Measurements from ENCODE around the gene USF2.
"Not testable (repeated sequence)": the region's sequence is repeated elsewhere in the genome, so short reads cannot be mapped to it uniquely, and the experiment has no call there.

USF2 gene

DNA sequence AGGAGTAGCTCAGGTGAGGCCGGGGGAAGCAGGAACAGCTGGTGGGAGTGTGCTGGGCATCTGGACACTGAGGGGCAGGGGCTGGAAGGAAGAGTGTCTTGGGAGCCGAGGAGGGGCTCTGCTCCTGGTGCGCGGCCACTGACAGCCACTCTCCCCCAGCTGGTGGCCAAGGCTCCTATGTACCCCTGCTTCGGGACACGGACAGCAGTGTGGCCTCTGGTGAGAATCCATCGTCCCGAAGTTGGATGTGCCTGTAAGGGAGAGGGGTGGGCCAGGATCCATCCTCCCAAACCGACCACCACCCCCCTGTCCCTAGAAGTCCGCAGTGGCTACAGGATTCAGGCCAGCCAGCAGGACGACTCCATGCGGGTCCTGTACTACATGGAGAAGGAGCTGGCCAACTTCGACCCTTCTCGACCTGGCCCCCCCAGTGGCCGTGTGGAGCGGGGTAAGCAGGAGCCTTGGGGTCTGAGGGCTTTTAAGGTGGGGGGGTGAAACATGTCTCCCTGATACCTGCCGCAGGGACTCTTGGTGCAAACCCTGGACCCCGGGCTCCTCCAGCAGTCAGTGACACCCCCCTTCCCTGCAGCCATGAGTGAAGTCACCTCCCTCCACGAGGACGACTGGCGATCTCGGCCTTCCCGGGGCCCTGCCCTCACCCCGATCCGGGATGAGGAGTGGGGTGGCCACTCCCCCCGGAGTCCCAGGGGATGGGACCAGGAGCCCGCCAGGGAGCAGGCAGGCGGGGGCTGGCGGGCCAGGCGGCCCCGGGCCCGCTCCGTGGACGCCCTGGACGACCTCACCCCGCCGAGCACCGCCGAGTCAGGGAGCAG lies 2.0 kb upstream of the USF2 start:
- no peak for DNase-seq

DNA sequence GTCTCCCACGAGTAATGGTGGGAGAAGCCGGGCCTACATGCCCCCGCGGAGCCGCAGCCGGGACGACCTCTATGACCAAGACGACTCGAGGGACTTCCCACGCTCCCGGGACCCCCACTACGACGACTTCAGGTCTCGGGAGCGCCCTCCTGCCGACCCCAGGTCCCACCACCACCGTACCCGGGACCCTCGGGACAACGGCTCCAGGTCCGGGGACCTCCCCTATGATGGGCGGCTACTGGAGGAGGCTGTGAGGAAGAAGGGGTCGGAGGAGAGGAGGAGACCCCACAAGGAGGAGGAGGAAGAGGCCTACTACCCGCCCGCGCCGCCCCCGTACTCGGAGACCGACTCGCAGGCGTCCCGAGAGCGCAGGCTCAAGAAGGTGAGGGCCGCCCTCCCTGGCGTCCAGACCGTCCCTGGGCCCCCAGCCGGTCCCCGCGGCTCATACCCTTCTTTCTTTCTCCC lies 1.4 kb upstream of the USF2 start:
- DNase-seq, result no peak

DNA sequence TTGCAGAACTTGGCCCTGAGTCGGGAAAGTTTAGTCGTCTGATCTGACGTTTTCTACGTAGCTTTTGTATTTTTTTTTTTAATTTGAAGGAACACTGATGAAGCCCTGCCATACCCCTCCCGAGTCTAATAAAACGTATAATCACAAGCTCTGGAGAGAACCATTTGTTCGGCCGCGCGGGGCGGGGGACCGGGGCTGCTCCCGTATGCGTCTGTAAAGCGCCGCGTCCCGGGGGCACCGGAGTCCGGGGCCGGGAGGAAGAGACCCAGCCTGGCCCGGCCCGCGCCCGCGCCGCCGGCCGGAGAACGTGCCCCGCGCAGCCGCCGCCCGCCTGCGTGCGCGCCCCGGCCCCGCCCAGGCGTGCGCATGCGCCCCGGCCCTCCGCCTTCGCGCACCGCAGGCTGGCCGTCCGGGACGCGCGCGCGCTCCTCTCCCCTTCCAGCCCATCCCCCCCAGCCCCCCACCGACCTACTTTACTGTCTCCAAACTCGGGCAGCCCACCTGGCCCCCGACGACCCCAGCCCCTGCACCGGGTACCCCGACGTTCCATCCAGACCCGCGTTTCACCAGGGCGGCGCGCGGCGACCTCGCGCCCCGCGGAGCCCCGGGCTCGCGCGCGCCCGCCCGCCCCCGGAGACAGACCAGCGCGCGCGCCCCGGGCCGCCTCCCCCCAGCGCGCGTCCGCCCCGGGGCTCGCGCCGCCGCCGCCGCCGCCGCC lies 785 bp upstream of the USF2 start:
- DNase-seq, result peak; percentile 67

DNA sequence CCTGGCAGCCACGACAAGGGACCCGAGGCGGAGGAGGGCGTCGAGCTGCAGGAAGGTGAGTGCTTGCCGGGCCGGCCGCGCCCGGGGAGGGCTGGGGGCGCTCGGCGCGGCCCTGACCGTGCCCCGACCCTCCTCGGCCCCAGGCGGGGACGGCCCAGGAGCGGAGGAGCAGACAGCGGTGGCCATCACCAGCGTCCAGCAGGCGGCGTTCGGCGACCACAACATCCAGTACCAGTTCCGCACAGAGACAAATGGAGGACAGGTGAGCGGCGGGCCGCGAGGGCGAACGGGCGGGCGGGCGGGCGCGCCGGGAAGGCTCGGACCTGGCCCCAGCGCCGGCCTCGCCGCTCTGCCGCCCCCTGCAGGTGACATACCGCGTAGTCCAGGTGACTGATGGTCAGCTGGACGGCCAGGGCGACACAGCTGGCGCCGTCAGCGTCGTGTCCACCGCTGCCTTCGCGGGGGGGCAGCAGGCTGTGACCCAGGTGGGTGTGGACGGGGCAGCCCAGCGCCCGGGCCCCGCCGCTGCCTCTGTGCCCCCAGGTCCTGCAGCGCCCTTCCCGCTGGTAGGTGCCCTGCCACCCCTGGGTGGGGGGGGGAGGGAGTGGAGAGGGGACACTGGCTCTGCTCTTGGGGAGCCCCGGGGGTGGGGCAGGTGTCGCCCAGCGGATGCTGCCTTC lies 816 bp downstream of the USF2 start:
- peak; percentile 58 for DNase-seq

DNA sequence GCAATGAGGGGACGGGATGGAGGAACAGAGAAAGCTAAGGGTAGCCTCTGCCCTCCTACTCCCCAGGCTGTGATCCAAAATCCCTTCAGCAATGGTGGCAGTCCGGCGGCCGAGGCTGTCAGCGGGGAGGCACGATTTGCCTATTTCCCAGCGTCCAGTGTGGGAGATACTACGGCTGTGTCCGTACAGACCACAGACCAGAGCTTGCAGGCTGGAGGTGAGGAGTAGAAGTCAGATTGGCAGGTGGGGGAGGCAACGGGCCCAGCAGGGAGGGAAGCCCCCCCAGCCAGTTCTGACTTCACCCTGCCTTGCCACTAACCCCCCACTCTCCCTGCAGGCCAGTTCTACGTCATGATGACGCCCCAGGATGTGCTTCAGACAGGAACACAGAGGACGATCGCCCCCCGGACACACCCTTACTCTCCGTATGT lies 1.6 kb downstream of the USF2 start:
- DNase-seq, result no peak

DNA sequence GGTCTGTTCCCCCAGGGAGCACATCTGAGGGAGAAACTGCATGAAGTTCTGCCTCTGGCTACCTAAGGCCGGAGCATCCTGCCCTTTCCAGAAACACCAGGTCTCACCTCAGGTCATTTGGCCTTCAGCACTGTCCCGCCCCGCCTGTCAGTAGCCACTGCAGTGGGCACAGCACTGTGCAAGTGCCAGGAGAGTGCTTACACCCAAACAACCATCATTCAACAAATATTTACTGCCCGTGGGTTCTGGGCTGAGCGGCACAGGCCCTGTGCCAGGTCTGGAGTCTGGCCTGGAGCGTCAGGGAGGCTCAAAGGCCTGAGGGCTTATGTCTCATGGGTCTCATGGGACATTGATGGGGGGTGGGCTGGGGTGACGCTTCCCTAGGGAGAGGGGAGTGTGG lies 2.8 kb downstream of the USF2 start:
- DNase-seq, result no peak

DNA sequence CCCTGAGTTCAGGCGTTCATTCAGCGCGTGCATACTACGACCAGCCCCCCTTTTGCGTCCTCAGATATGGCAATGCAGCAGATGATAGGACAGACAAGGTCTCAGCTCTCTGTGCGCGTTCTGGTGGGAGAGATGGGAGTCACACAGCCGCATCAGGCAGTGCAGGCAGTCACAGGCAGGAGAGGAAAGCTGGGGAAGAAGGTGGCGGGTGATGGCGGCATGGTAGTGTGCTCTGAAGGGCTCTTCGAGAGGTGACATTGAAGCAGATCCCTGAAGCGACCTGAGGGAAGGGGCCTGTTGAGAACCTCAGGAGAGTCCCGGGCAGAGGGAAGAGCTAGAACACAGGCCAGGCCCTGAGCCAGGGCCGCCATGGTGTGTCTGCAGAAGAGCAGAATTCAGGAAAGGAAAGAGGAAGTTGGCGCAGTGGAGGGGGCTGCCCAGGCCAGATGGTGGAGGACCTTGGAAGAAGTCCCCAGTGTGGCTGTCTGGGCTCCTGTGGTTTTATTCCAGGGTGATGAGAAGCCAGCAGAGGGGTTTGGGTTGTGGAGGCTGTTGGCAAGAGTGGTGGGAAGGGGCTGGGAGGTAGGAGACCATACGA lies 3.5 kb downstream of the USF2 start:
- no peak for DNase-seq

DNA sequence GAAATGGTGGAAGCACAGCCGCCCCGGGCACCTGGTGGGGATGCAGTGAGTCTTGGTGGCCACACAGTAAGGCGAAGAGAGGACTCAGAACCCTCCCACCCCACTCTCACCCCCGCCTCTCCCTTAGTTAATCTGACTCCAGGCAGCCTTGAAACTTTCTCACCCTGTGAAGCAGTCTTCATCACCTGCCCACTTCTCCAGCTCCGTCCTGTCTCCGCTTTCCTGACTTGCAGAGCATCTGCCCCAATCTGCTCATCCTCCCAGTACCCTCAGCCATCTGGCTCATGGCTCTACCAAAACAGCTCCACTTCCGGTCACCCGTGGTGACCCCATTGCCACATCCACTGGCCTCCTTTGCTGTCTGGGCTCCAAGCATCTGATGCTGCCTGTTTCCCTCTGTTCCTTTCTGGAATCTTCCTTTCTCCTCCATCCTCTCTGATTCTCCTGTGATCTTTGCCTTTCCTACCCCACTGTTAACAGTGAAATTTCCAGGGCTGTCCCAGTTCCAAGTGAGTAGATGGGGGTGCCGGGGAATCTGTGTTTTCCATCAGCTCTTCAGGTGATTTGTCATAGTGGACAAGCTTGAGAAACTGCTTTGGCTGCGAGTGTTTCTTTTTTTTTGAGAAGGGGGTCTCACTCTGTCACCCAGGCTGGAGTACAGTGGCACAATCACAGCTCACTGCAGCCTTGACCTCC lies 4.3 kb downstream of the USF2 start:
- no peak for DNase-seq

DNA sequence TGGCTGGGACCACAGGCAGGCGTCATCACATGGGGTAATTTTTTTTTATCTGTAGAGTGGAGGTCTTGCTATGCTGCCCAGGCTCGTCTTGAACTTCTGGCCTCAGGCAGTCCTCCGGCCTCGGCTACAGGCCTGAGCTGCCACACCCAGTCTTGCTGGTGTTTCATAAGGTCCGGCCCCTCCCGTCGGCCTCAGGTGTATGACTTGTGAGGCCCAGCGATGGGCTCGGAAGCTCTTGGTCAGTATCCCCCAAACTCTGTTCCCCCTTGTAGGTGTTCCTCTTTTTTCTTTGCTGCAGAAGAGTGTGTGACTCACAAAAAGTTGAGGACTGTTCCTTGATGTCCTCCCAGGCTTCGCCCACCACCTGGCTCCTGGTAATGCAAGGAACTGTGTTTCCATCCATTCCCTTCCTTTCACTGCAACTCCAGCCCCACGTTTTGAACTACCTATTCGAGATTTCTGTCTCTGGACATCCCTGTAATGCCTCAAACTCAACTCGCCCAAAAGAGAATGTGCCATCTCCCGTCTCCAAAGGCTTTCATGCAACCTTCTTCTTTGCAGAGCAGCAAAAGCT lies 5.0 kb downstream of the USF2 start:
- no peak for DNase-seq

DNA sequence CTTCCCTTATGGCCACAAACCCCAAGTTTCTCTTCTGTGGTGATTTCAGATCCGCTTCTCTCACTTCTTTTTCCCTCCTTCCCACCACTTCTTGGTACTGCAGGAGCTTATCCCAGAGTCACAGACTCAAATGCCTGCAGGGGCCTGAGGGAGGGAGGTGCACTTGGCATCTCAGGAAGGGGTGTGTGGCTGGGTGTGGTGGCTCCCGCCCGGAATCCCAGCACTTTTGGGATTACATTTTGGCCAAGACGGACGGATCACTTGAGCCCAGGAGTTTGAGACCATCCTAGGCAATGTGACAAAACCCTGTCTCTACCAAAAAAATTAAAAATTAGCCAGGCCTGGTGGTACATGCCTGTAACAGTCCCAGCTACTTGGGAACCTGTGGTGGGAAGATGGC lies 5.6 kb downstream of the USF2 start:
- DNase-seq, result no peak

DNA sequence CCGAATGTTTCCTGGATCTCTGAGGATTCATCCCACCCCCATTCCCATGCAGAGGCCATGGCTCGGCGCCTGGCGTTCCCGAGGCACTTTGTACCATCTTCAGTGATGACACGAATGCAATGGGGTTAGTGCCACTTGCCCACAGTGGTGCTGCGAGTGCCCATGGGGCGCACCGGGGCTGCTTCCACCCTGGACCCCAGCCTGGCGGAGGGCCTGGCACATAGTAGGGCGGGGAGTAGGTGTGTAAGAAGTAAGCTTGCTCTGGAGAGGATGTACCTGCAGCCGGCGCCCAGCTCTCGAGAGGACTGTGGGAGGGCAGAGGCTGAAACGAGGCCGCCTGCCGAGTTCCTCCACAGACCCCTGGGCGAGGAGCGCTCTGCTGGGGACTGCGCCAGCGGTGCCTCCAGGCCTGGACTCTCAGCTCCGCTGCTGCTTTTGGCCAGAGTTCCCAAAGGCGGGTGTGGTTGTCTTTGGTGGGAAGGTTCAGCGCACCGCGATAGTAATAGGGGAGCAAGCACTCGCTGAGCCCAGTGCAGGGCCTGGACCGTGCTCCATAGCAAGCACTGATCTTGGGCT lies 8.0 kb downstream of the USF2 start:
- DNase-seq, result no peak

DNA sequence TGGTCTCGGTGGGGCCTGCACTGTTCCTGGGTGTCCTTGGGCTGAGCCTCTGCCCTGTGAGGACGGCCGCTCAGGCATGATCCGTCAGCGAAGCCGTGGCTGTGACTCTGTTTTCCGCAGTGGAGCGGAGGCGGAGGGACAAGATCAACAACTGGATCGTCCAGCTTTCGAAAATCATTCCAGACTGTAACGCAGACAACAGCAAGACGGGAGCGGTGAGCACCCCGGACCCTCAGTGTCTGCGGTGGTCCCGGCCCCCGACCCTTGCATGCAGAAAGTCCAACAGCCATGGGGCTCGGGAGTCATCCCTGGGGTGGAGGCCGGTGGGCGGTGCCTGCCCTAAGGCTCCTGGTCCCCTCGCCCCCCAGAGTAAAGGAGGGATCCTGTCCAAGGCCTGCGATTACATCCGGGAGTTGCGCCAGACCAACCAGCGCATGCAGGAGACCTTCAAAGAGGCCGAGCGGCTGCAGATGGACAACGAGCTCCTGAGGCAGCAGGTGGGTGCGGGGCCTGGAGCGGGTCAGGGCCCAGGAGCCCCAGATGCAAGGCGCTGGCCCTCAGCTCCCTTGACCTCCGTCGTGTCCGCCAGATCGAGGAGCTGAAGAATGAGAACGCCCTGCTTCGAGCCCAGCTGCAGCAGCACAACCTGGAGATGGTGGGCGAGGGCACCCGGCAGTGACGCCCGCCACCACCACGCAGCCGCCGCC lies 10.0 kb downstream of the USF2 start:
- DNase-seq, result no peak

DNA sequence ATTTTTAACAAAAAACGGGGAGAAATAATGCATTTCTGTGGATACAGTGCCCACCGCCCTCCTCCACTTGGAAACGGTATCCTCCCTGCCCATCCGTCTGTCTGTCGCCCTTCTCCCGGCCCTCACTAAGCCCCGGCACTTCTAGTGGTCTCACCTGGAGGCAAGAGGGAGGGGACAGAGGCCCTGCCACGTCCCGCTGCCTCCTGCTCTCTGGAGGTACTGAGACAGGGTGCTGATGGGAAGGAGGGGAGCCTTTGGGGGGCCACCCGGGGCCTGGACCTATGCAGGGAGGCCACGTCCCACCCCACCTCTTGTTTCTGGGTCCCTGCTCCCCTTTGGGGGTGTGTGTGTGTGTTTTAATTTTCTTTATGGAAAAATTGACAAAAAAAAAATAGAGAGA lies 10.6 kb downstream of the USF2 start:
- no peak for DNase-seq

DNA sequence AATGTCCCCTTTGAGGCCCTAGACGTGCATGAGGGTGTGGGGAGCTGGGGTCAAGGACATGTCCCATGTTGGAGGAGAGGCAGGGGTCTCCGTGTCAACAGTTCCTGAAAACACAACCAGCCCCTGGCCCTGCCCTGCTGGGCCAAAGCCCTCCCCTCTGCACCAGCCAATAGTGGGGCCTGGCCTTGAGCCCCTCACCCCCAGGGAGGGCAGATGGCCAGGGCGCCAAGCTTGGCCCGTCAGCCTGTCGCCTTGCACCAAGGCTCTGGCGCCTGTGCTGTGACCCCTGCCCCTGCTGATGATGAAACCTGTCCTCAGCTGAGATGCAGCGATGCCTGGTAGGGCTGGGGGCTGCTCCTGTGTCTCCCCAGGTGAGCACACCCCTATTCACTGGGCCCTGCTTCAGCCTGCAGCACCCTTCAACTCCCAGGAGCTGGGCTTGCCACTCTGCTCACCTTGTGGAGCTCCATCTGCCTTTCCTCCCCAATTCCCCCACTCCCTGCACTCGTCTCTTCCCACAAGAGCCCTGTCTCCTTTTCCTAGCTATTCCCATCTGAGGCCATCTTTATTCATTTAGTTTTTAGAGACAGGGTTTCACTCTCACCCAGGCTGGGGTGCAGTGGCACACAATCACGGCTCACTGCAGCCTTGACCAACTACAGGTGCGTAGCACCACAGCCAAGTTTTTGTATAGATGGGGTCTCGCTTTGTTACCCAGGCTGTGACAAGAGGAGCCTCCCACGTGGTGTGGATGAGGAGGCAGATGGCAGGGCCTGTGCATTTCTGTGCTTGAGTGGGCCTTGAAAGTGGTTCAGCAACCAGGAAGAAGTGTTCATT lies 11.4 kb downstream of the USF2 start:
- DNase-seq, result no peak

DNA sequence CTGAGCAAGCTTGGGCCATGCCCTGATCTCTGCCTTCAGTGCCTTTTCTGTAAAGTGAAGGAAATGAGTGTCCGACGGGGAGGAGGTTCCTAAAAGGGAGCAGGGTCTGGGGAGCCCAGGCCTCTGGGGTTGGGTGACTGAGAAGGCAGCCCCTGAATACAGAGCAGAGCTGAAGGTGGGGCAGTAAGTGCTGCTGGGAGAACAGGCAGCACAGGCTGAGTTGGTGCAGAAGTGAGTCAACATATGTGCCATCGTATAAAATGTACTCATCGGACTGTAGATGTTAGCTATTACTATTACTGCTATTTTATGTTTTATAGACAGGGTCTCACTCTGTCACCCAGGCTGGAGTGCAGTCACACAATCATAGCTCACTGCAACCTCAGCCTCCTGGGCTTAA lies 12.5 kb downstream of the USF2 start:
- no peak for DNase-seq

DNA sequence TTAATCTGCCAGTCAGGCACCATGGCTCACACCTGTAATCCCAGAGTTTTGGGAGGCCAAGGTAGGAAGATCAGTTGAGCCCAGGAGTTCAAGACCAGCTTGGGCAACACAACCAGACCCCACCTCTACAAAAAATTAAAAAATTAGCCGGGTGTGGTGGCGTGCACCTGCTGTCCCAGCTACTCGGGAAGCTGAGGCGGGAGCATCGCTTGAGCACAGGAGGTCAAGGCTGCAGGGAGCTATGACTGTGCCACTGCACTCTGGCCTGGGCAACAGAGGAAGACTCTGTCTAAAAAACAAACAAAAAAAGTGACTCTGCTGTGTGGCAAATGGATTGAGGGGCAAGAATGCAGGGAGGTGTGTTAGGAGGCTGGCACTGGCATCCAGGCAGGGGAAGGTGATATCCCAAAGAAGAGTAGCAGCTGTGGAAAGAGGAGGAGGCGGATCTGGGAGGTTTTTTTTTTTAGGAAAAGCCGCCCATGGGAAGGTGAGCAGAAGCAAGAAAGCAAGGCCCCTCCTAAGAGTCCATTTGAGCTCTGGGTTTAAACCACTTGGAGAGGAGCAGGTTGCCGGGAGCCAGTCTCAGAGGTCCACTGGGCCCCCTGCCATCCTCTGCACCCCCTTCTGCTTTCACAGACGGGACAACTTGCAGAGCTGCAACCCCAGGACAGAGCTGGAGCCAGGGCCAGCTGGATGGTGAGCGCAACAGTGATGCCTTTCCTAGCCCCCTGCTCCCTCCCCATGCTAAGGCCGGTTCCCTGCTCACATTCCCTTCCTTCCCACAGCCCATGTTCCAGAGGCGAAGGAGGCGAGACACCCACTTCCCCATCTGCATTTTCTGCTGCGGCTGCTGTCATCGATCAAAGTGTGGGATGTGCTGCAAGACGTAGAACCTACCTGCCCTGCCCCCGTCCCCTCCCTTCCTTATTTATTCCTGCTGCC lies 15.7 kb downstream of the USF2 start:
- no peak for DNase-seq

DNA sequence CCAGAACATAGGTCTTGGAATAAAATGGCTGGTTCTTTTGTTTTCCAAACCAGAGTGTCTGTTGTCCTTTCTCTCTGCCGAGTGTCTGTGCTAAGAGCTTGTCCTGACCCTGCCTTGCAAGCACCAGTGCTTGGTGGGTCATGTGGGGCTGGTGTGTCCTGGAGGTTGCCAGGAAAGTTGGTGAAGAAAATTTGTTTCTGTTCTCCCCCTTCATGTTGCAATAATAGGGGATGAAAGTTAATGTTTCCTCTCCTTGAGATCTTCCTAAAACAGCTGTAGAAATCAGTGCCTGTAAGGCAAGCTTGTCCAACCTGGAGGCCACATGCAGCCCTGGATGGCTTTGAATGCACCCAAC lies 16.3 kb downstream of the USF2 start:
- no peak for DNase-seq

DNA sequence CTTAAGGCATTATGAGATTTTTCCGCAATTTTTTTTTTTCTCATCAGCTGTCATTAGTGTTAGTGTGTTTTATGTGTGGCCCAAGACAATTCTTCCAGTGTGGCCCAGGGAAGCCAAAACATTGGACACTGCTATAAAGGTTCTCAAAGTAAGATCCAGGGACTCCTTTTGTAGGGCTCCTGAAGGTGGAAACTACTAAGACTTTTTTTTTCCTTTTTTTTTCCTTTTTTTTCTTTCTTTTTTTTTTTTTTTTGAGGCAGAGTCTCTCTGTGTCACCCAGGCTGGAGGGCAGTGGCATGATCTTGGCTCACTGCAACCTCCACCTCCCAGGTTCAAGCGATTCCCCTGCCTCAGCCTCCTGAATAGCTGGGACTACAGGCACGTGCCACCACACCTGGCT lies 16.7 kb downstream of the USF2 start:
- not testable (repeated sequence) for DNase-seq

DNA sequence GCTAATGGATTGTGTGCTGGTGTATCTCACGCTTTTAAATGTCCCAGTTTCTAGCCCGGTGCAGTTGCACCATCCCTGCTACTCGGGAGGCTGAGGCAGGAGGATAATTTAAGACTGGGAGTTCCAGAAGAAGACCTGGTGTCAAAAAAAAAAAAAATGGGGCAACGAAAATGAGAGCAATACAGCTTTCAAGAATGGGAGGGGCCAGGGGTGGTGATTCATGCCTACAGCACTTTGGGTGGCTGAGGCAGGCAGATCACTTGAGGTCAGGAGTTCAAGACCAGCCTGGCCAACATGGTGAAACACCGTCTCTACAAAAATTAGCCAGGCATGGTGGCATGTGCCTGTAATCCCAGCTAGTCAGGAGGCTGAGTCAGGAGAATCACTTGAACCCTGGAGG lies 17.3 kb downstream of the USF2 start:
- not testable (repeated sequence) for DNase-seq
